CD8-positive, alpha-beta memory T cell (primary cell): Measurements from ENCODE around the gene RANBP2. TPM values are rescaled to one million over a fixed set of nuclear protein-coding genes. Genes with fewer than 3 reads are reported as not detected.

Experiments used
- CTCF ChIA-PET: fragments of 350-600 bp; sonication (Branson Sonifier 250); formaldehyde crosslinking; loops from one replicate; lab custom pipeline; 2021; ENCODE audit warnings: antibody characterized with exemption; lab: Charles Lee
- POLR2A ChIA-PET: fragments of 350-600 bp; sonication (Branson Sonifier 250); formaldehyde crosslinking; loops from one replicate; lab custom pipeline; 2021; ENCODE audit warnings: antibody characterized with exemption; lab: Charles Lee
- DNase-seq, 5 donors: peaks; one replicate each; pipeline versions ENCODE4 v3.0.0 to v3.0.0-alpha.2; 2020 to 2022; ENCODE audit warnings: mixed read lengths in 1 of 5
- H3K27ac ChIP-seq: one replicate; pipeline ENCODE4 v1.7.0; 2013; ENCODE audit warnings: low read depth, mild to moderate bottlenecking, low read length, moderate library complexity
- H3K27me3 ChIP-seq: 2 replicates; pipeline ENCODE4 v1.7.0; 2013; ENCODE audit warnings: low read length, mild to moderate bottlenecking; ENCODE audit not compliant: insufficient read depth, poor library complexity, severe bottlenecking
- H3K36me3 ChIP-seq: 2 replicates; pipeline ENCODE4 v1.7.0; 2013; ENCODE audit warnings: mild to moderate bottlenecking, low read length, moderate library complexity; ENCODE audit not compliant: insufficient read depth
- H3K4me1 ChIP-seq: 2 replicates; pipeline ENCODE4 v1.7.0; 2013; ENCODE audit warnings: mild to moderate bottlenecking, low read length, moderate library complexity; ENCODE audit not compliant: insufficient read depth
- H3K4me3 ChIP-seq: 2 replicates; pipeline ENCODE4 v1.7.0; 2013; ENCODE audit warnings: mild to moderate bottlenecking, low read length
- H3K9me3 ChIP-seq: 2 replicates; pipeline ENCODE4 v1.7.0; 2013; ENCODE audit warnings: mild to moderate bottlenecking, low read length
- H3K27ac Mint-ChIP-seq, 8 donors: one replicate each; pipeline ENCODE4 v1.8.0; 2020 to 2021; ENCODE audit warnings: mixed read lengths in 8 of 8, mild to moderate bottlenecking in 6 of 8, inconsistent platforms in 3 of 8, moderate library complexity in 3 of 8
- H3K27me3 Mint-ChIP-seq, 2 donors: one replicate each; pipeline ENCODE4 v1.8.0; 2020 to 2021; ENCODE audit warnings: mixed read lengths in 2 of 2, mild to moderate bottlenecking in 1 of 2, moderate library complexity in 1 of 2
- H3K36me3 Mint-ChIP-seq, 3 donors: one replicate each; pipeline ENCODE4 v1.8.0; 2020 to 2021; ENCODE audit warnings: mixed read lengths in 3 of 3, inconsistent platforms in 1 of 3, mild to moderate bottlenecking in 1 of 3
- H3K4me1 Mint-ChIP-seq, 3 donors: one replicate each; pipeline ENCODE4 v1.8.0; 2020 to 2021; ENCODE audit warnings: mixed read lengths in 3 of 3, inconsistent platforms in 1 of 3, mild to moderate bottlenecking in 1 of 3
- H3K4me3 Mint-ChIP-seq, 7 donors: one replicate each; pipeline ENCODE4 v1.8.0; 2020 to 2021; ENCODE audit warnings: mixed read lengths in 7 of 7, mild to moderate bottlenecking in 6 of 7, moderate library complexity in 4 of 7, inconsistent platforms in 2 of 7
- H3K9me3 Mint-ChIP-seq, 5 donors: one replicate each; pipeline ENCODE4 v1.8.0; 2020 to 2022; ENCODE audit warnings: mixed read lengths in 5 of 5, mild to moderate bottlenecking in 3 of 5, moderate library complexity in 2 of 5, inconsistent platforms in 1 of 5
- polyA plus RNA-seq: library from polyadenylated mRNA; unstranded; fragments of 300-500 nt; fragmentation: Illumina TruSeq; gene quantifications from one replicate; pipeline ENCODE4 v1.2.3, GENCODE V29; 2021
- total RNA-seq, 2 experiments: library from RNA; stranded (reverse); gene quantifications; one replicate each; pipeline ENCODE4 v1.2.3, GENCODE V29; 2021

Gene RANBP2
- total and polyA plus RNA-seq, 3 experiments from 2014 or later = 12.7 to 83.4 (median 76.5) TPM

DNA sequence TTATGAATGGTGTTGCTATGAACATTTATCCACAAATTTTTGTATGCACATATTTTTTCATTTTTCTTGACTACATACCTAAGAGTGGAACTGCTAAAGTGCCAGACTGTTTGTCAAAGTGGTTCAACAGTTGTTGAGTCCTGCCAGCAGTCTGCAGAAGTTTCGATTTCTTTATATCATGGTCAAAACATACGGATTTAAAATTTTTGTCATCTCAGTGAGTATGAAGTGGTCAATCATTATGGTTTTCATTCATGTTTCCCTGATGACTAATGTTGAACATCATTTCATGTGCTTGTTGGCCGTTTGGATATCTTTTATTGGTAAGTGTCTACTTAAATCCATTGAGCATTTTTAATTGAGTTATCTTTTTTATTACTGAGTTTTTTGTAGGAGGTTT, 106.5 kb downstream of the RANBP2 start:
- no peaks in the 10 kb centered on the region for H3K4me1 ChIP-seq
- H3K27me3 ChIP-seq = no peaks in the 10 kb centered on the region
- no peaks in the 10 kb centered on the region for H3K36me3 ChIP-seq
- H3K4me1 Mint-ChIP-seq = no peaks in the 10 kb centered on the region
- H3K4me3 Mint-ChIP-seq = no peak overlapping the region
- no peak overlapping the region for H3K4me3 ChIP-seq
- H3K27ac ChIP-seq = no peak overlapping the region
- CTCF ChIA-PET = no interaction called here
- peaks cover 0 to 1% of the 10 kb centered on the region in 2 donors for H3K27me3 Mint-ChIP-seq
- POLR2A ChIA-PET = no interaction called here
- DNase-seq = no peak
- no peaks in the 10 kb centered on the region for H3K9me3 ChIP-seq
- peaks cover 0 to 8% (median 3%) of the 10 kb centered on the region in 3 donors for H3K36me3 Mint-ChIP-seq
- no peaks in the 10 kb centered on the region for H3K9me3 Mint-ChIP-seq
- H3K27ac Mint-ChIP-seq = no peak overlapping the region

DNA sequence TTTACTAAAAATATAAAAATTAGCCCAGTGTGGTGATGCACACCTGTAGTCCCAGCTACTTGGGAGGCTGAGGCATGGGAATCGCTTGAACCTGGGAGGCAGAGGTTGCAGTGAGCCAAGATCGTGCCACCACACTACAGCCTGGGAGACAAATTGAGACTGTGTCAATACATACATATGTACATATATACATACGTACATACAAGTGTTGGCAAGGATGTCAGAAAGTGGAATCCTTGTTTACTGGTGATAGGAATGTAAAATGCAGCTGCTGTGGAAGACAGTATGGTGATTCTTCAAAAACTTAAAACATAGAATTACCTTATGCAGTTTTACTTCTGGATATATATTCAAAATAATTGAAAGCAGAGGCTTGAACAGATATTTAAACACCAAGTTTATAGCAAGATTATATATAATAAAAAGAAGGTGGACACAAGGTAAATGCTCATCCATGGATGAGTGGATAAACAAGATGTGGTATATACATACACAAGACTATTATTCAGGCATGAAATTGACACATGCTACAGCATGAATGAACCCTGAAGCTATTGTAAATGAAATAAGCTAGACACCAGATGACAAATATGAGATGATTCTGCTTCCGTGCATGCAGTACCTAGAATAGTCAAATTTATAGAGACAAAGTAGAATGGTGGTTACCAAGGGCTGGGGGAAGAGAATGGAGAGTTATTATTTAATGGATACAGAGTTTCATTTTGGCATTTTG, 110.5 kb downstream of the RANBP2 start:
- DNase-seq = no peak
- peaks cover 9 to 14% (median 13%) of the 10 kb centered on the region in 3 donors for H3K4me1 Mint-ChIP-seq
- peaks cover 0 to 3% (median 2%) of the 10 kb centered on the region in 3 donors for H3K36me3 Mint-ChIP-seq
- no peak overlapping the region for H3K27ac ChIP-seq
- H3K4me3 ChIP-seq = no peak overlapping the region
- ChIA-PET POLR2A (no interaction called here), CTCF (no interaction called here)
- H3K4me3 Mint-ChIP-seq = no peak overlapping the region
- peak overlapping the region in 1 of 8 donors; percentile 52 for H3K27ac Mint-ChIP-seq
- peaks cover 8% of the 10 kb centered on the region for H3K4me1 ChIP-seq
- no peaks in the 10 kb centered on the region for H3K27me3 Mint-ChIP-seq
- no peaks in the 10 kb centered on the region for H3K9me3 Mint-ChIP-seq
- no peaks in the 10 kb centered on the region for H3K9me3 ChIP-seq
- no peaks in the 10 kb centered on the region for H3K36me3 ChIP-seq
- no peaks in the 10 kb centered on the region for H3K27me3 ChIP-seq

DNA sequence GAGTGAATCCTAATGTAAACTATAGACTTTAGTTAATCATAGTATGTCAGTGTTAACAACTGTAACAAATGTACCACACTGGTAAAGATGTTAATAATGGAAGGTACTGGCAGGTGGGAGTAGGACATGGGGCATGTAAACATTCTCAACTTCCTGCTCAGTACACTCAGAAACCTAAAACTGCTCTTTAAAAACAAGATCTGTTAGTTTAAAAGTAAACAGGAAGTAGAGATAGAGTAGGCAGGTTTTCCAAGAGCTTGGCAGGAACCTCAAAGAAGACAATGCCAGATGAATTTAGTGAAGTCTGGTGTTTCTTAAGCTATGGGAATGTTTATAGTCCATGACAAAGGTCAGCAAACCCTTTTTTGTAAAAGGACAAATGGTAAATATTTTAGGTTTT, 113.9 kb downstream of the RANBP2 start:
- ChIA-PET CTCF (interaction anchor here (0.7 kb wide), 1 partner anchor 522 kb away, joined by 3 read pairs; no protein-coding TSS in a partner anchor), POLR2A (no interaction called here)
- H3K4me1 ChIP-seq = peaks cover 8% of the 10 kb centered on the region
- no peaks in the 10 kb centered on the region for H3K27me3 ChIP-seq
- no peaks in the 10 kb centered on the region for H3K9me3 ChIP-seq
- Mint-ChIP-seq H3K9me3 (peaks cover 2 to 11% (median 5%) of the 10 kb centered on the region in 5 donors), H3K4me1 (peaks cover 9 to 15% (median 14%) of the 10 kb centered on the region in 3 donors), H3K4me3 (peak overlapping the region in 1 of 7 donors; percentile 34), H3K27me3 (no peaks in the 10 kb centered on the region), H3K36me3 (peaks cover 5 to 17% (median 7%) of the 10 kb centered on the region in 3 donors), H3K27ac (peak overlapping the region in 7 of 8 donors; percentile 3 to 68 (median 43))
- no peak overlapping the region for H3K27ac ChIP-seq
- H3K4me3 ChIP-seq = no peak overlapping the region
- DNase-seq = no peak
- H3K36me3 ChIP-seq = no peaks in the 10 kb centered on the region

DNA sequence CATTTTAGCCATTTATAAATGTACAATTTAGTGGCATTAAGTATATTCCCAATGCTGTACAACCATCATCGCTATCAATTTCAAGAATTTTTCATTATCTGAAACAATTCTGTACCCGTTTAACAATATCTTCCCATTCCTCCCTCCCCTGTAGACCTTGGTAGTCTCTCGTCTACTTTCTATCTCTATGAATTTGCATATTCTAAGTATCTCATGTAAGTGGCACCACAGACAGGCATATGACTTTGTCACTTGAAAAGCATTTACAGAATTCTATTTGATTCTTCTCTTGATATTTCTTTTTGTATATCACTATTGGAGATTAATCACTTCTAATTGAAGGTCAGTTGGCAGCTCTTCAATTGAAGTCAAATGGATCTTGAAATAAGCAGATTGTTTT, 115.3 kb downstream of the RANBP2 start:
- Histone ChIP-seq H3K4me3 (no peak overlapping the region), H3K27me3 (no peaks in the 10 kb centered on the region), H3K27ac (no peak overlapping the region), H3K36me3 (no peaks in the 10 kb centered on the region), H3K4me1 (peaks cover 8% of the 10 kb centered on the region), H3K9me3 (no peaks in the 10 kb centered on the region)
- H3K4me1 Mint-ChIP-seq = peaks cover 9 to 15% (median 14%) of the 10 kb centered on the region in 3 donors
- peaks cover 2 to 16% (median 8%) of the 10 kb centered on the region in 5 donors for H3K9me3 Mint-ChIP-seq
- H3K4me3 Mint-ChIP-seq = peak overlapping the region in 1 of 7 donors; percentile 10
- H3K36me3 Mint-ChIP-seq = peaks cover 5 to 26% (median 11%) of the 10 kb centered on the region in 3 donors
- no peaks in the 10 kb centered on the region for H3K27me3 Mint-ChIP-seq
- ChIA-PET POLR2A (no interaction called here), CTCF (interaction anchor here (1.1 kb wide), 1 partner anchor 676 kb away, joined by 3 read pairs; no protein-coding TSS in a partner anchor)
- no peak for DNase-seq
- no peak overlapping the region for H3K27ac Mint-ChIP-seq

DNA sequence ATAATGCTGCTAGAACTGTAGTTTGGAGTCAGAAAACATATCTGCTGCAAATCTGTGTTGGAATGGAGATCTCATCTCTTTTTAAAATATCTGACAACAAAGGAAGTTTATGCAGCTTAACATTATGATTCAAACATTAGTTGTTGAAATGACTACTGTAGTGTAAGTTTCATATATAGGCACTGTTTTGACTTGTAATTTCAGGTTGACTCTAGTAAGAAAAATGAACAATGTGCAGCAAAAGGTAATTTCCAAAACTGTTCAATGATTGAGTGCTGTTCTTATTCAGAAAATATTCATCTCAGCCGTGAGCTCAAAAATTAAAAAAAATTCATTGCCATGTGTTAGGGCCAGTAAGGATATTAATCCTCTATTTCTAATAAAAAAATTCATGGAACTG, 115.8 kb downstream of the RANBP2 start:
- Histone ChIP-seq H3K4me1 (peaks cover 8% of the 10 kb centered on the region), H3K4me3 (no peak overlapping the region), H3K9me3 (no peaks in the 10 kb centered on the region), H3K27me3 (no peaks in the 10 kb centered on the region), H3K27ac (no peak overlapping the region), H3K36me3 (no peaks in the 10 kb centered on the region)
- H3K4me3 Mint-ChIP-seq = no peak overlapping the region
- ChIA-PET CTCF (no interaction called here), POLR2A (no interaction called here)
- peaks cover 2 to 19% (median 11%) of the 10 kb centered on the region in 5 donors for H3K9me3 Mint-ChIP-seq
- no peak for DNase-seq
- H3K27ac Mint-ChIP-seq = no peak overlapping the region
- peaks cover 9 to 15% (median 14%) of the 10 kb centered on the region in 3 donors for H3K4me1 Mint-ChIP-seq
- H3K36me3 Mint-ChIP-seq = peaks cover 8 to 30% (median 11%) of the 10 kb centered on the region in 3 donors
- no peaks in the 10 kb centered on the region for H3K27me3 Mint-ChIP-seq

Other genes starting within 250 kb of the RANBP2 start
- gene LIMS1, start 185.0 kb upstream of the RANBP2 start, total RNA-seq = 10 to 100 TPM; 59.4 TPM
- gene LIMS1, start 185.0 kb upstream of the RANBP2 start, polyA plus RNA-seq = 80.6 TPM
- gene CCDC138, start 67.3 kb downstream of the RANBP2 start, total RNA-seq = 10 to 100 TPM; 12.8 to 16.2 TPM
- gene CCDC138, start 67.3 kb downstream of the RANBP2 start, polyA plus RNA-seq = 4.4 TPM